ENCODE measurements around the gene CLSTN2.

DNA sequence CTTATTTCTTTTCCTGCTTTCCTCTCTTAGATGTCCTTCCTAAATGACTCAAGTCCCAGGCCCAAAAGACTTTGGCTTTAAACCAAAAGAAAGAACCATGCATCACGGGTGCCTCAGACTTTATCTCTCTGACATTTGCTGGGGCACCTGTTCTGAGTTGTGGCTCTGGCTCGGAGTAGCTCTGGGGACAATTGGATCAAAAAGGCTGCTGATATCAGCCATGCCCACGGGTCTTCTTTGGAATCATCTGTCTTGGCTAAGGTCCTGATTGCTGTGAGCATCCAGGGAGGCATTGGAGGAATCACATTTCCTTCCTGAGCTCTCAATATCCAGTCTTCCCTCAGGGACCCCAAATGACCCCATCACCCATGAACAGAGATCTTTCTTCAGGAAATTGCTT is 59.9 kb downstream of the CLSTN2 start:
- TF ChIP-seq, protein P1, sequence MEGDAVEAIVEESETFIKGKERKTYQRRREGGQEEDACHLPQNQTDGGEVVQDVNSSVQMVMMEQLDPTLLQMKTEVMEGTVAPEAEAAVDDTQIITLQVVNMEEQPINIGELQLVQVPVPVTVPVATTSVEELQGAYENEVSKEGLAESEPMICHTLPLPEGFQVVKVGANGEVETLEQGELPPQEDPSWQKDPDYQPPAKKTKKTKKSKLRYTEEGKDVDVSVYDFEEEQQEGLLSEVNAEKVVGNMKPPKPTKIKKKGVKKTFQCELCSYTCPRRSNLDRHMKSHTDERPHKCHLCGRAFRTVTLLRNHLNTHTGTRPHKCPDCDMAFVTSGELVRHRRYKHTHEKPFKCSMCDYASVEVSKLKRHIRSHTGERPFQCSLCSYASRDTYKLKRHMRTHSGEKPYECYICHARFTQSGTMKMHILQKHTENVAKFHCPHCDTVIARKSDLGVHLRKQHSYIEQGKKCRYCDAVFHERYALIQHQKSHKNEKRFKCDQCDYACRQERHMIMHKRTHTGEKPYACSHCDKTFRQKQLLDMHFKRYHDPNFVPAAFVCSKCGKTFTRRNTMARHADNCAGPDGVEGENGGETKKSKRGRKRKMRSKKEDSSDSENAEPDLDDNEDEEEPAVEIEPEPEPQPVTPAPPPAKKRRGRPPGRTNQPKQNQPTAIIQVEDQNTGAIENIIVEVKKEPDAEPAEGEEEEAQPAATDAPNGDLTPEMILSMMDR (IDR thresholded peaks at IDR 0.05), result no peak
- TF ChIP-seq POLR2A (IDR thresholded peaks at IDR 0.05), result no peak
